K562 (cell line): ENCODE results near the gene KRT83. TPM values are rescaled to one million over a fixed set of nuclear protein-coding genes. Genes with fewer than 3 reads are reported as not detected.
"Not testable (repeated sequence)": the region's sequence is repeated elsewhere in the genome, so short reads cannot be mapped to it uniquely, and the experiment has no call there.

Experiments
- ATAC-seq: fragments of 200-7000 bp; cut with Tn5 transposase; 3 replicates; pipeline ENCODE4 v1.9.1; 2020; ENCODE audit warnings: moderate library complexity
- BruUV-seq: library from RNA; stranded (reverse); fragments of 400-500 nt; replicated peaks from 2 replicates; lab custom pipeline; 2021; lab: Mats Ljungman, UMichigan
- CTCF ChIA-PET: fragments of 300-600 bp; formaldehyde crosslinking; extraction: SDS; loops from one replicate; lab custom pipeline; 2021; ENCODE audit warnings: low intra/inter-chr PET ratio; lab: Yijun Ruan, JAX
- POLR2A ChIA-PET: fragments of 300-600, 350-650 bp; sonication (Branson Sonifier 250); formaldehyde crosslinking; extraction: SDS; loops from one replicate; lab custom pipeline; 2021; ENCODE audit warnings: antibody characterized with exemption, inconsistent platforms; lab: Yijun Ruan, JAX
- DNase-seq, 4 experiments: peaks; one replicate each; pipeline versions ENCODE4 v3.0.0 to v3.0.0-alpha.2; 2011 to 2018; ENCODE audit warnings: low spot score in 3 of 4, mixed read lengths in 3 of 4; ENCODE audit errors: extremely low read depth in 1 of 4
- FAIRE-seq: peaks from 2 replicates; lab custom pipeline; 2011; peaks lifted over from hg19 to GRCh38; lab: Jason Lieb, UNC
- H2AFZ ChIP-seq: 2 replicates; pipeline ENCODE4 v1.6.0; 2011; ENCODE audit warnings: low read depth, low read length, control low read depth, inconsistent platforms
- H3K27ac ChIP-seq: fragments of 200-600 bp; 3 replicates; pipeline ENCODE4 v1.8.0; 2011; ENCODE audit warnings: low read depth, mild to moderate bottlenecking, control low read depth, inconsistent platforms, low read length, moderate library complexity, mixed read lengths; ENCODE audit errors: extremely low read depth
- H3K27me3 ChIP-seq, 2 experiments: fragments of 300-600 bp in 1 of 2; 2 replicates in 1 of 2; 3 replicates in 1 of 2; pipeline versions ENCODE4 v1.6.0 to v1.8.0; 2011; ENCODE audit warnings: inconsistent platforms in 2 of 2, low read length in 2 of 2, mild to moderate bottlenecking in 1 of 2, mixed read lengths in 1 of 2, moderate library complexity in 1 of 2; ENCODE audit not compliant: control insufficient read depth in 2 of 2, insufficient read depth in 2 of 2
- H3K36me3 ChIP-seq: fragments of 300-600 bp; 3 replicates; pipeline ENCODE4 v1.8.0; 2011; ENCODE audit warnings: mild to moderate bottlenecking, low read length, inconsistent platforms; ENCODE audit not compliant: control insufficient read depth, insufficient read depth
- H3K4me1 ChIP-seq, 2 experiments: fragments of 200-600 bp in 1 of 2; replicated peaks in 1 of 2; 2 replicates in 1 of 2; 3 replicates in 1 of 2; pipeline versions ENCODE4 v1.5.1 to v1.8.0; 2011; ENCODE audit warnings: inconsistent platforms in 2 of 2, low read length in 2 of 2, mild to moderate bottlenecking in 1 of 2, mixed read lengths in 1 of 2, moderate library complexity in 1 of 2; ENCODE audit not compliant: control insufficient read depth in 2 of 2, insufficient read depth in 2 of 2
- H3K4me2 ChIP-seq: 2 replicates; pipeline ENCODE4 v1.6.1; 2011; ENCODE audit warnings: low read length, control low read depth, inconsistent platforms, mixed read lengths; ENCODE audit not compliant: insufficient read depth
- H3K4me3 ChIP-seq: fragments of 200-600 bp; sonication (generic), shearing (Covaris generic); 2 replicates; pipeline ENCODE4 v1.5.1; 2016; ENCODE audit warnings: control low read depth, inconsistent platforms
- H3K79me2 ChIP-seq: fragments of 200-600 bp; 3 replicates; pipeline ENCODE4 v1.8.0; 2011; ENCODE audit warnings: low read length, inconsistent platforms; ENCODE audit not compliant: control insufficient read depth, insufficient read depth
- H3K9ac ChIP-seq, 2 experiments: 2 replicates each; pipeline versions ENCODE4 v1.6.0 to v1.6.1; 2011; ENCODE audit warnings: low read depth in 2 of 2, low read length in 2 of 2, control low read depth in 1 of 2, inconsistent platforms in 1 of 2, mild to moderate bottlenecking in 1 of 2, mixed read lengths in 1 of 2; ENCODE audit not compliant: insufficient read depth in 1 of 2
- H3K9me1 ChIP-seq: one replicate; pipeline ENCODE4 v1.6.0; 2011; ENCODE audit warnings: inconsistent platforms, mild to moderate bottlenecking, low read length, moderate library complexity; ENCODE audit not compliant: control insufficient read depth, insufficient read depth
- H3K9me3 ChIP-seq: replicated peaks from 2 replicates; pipeline ENCODE4 v1.5.1; 2011; ENCODE audit warnings: low read depth, low read length, inconsistent platforms; ENCODE audit not compliant: control insufficient read depth, insufficient read depth
- H4K20me1 ChIP-seq: replicated peaks from 2 replicates; pipeline ENCODE4 v1.6.1; 2011; ENCODE audit warnings: low read length, inconsistent platforms, mixed read lengths; ENCODE audit not compliant: control insufficient read depth, insufficient read depth
- FOXJ2 ChIP-seq: fragments of 200-800 bp; sonication (Bioruptor generic); IDR thresholded peaks from 2 replicates; pipeline ENCODE4 v1.6.1; 2016; ENCODE audit warnings: missing genetic modification characterization, missing compliant biosample characterization
- NBN ChIP-seq: fragments of 450-650 bp; IDR thresholded peaks from 2 replicates; pipeline ENCODE4 v1.6.1; 2016; ENCODE audit warnings: low read depth, mild to moderate bottlenecking
- WGBS: fragments of 100-300 bp; shearing (Covaris generic); methylation state at CpG from one replicate; pipeline ENCODE4 v1.1.6; 2016; ENCODE audit warnings: low coverage, mixed read lengths; ENCODE audit not compliant: insufficient coverage; ENCODE audit errors: missing lambda C conversion rate; 5-methylcytosine and 5-hydroxymethylcytosine counted together
- in situ Hi-C: fragments of 300-500 bp; cut with MboI; formaldehyde crosslinking; loops from 4 replicates; pipeline ENCODE4 v1.15.0; 2018; ENCODE audit warnings: inconsistent platforms, mixed read lengths
- intact Hi-C: fragments of 100-400 bp; cut with micrococcal nuclease; formaldehyde crosslinking; loops from 2 replicates; pipeline ENCODE4 v1.14.2; 2022
- polyA plus RNA-seq, 8 experiments: library from polyadenylated mRNA; depleted of rRNA in 4 of 8; stranded (reverse) in 5 of 8; unstranded in 3 of 8; fragments of >200 nt; fragmentation: Nextera tagmentation in 2 of 8; fragmentation: Illumina TruSeq in 1 of 8; extraction: Ambion mirVana in 2 of 8; extraction: Trizol in 1 of 8; gene quantifications; 2 replicates each; pipeline versions ENCODE4 v1.2.1 to v1.2.3, GENCODE V29; 2011 to 2014; ENCODE audit warnings: inconsistent platforms in 1 of 8, missing spikeins in 1 of 8
- total RNA-seq, 7 experiments: library from RNA; depleted of rRNA in 6 of 7; stranded (reverse); fragments of >200 nt in 6 of 7; fragmentation: Illumina TruSeq in 2 of 7; extraction: Trizol in 2 of 7; gene quantifications; 2 replicates each; pipeline versions ENCODE4 v1.2.1 to v1.2.3, GENCODE V29; 2011 to 2021; ENCODE audit warnings: low replicate concordance in 1 of 7
- TF ChIP-seq, protein P1 (sequence below): fragments of 450-650 bp; formaldehyde crosslinking; IDR thresholded peaks from 2 replicates; pipeline ENCODE4 v1.4.0; 2022; ENCODE audit warnings: mild to moderate bottlenecking, moderate library complexity
- TF ChIP-seq, protein P2 (sequence below): fragments of 450-650 bp; IDR thresholded peaks from 2 replicates; pipeline ENCODE4 v1.6.1; 2017; ENCODE audit warnings: antibody characterized with exemption, mild to moderate bottlenecking

KRT83 gene
- total and polyA plus RNA-seq, 9 of the 15 experiments (the other 6 are each of a cell fraction or from before 2014, with no cell fraction given) = not detected

DNA sequence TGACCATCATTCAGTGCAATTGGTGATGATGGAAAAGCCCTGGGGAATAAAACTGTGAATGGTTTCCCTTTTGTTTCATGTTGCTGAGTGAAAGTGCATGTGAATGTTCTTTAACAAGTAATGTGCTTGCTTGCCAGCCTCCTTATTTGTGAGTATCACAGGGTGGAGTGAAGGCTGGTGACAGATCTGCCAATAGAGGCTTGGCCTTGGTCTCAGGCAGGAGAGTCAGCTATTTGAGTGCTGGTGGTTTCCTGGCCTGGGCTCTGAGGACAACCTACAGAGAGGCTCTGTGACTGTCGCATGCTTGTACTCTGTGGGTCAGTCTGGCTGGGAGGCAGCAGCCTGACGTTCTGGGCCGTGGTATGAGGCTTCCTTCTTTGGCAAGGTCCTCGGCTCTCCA is 25.4 kb upstream of the KRT83 start:
- H3K27me3 ChIP-seq = peaks cover 14 to 54% of the 10 kb centered on the region in 2 experiments; a peak in 3 of 5 replicates
- DNase-seq = no peak
- no peaks in the 10 kb centered on the region for H3K79me2 ChIP-seq
- no peak for FAIRE-seq
- peaks cover 3% of the 10 kb centered on the region for H3K9me1 ChIP-seq
- no peaks in the 10 kb centered on the region for H3K36me3 ChIP-seq
- no peak overlapping the region for H3K27ac ChIP-seq
- ChIA-PET POLR2A (interaction anchor here (1.5 kb wide), 1 partner anchor 9 kb away, joined by 3 read pairs; no protein-coding TSS in a partner anchor), CTCF (no interaction called here)
- no peak overlapping the region for H3K9ac ChIP-seq
- ATAC-seq = no peak
- no peaks in the 10 kb centered on the region for H3K4me1 ChIP-seq
- no peak overlapping the region for H3K4me3 ChIP-seq
- TF ChIP-seq NBN = no peak
- TF ChIP-seq, protein P1, sequence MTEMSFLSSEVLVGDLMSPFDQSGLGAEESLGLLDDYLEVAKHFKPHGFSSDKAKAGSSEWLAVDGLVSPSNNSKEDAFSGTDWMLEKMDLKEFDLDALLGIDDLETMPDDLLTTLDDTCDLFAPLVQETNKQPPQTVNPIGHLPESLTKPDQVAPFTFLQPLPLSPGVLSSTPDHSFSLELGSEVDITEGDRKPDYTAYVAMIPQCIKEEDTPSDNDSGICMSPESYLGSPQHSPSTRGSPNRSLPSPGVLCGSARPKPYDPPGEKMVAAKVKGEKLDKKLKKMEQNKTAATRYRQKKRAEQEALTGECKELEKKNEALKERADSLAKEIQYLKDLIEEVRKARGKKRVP (CRISPR knock-in tag) = no peak
- TF ChIP-seq, protein P2, sequence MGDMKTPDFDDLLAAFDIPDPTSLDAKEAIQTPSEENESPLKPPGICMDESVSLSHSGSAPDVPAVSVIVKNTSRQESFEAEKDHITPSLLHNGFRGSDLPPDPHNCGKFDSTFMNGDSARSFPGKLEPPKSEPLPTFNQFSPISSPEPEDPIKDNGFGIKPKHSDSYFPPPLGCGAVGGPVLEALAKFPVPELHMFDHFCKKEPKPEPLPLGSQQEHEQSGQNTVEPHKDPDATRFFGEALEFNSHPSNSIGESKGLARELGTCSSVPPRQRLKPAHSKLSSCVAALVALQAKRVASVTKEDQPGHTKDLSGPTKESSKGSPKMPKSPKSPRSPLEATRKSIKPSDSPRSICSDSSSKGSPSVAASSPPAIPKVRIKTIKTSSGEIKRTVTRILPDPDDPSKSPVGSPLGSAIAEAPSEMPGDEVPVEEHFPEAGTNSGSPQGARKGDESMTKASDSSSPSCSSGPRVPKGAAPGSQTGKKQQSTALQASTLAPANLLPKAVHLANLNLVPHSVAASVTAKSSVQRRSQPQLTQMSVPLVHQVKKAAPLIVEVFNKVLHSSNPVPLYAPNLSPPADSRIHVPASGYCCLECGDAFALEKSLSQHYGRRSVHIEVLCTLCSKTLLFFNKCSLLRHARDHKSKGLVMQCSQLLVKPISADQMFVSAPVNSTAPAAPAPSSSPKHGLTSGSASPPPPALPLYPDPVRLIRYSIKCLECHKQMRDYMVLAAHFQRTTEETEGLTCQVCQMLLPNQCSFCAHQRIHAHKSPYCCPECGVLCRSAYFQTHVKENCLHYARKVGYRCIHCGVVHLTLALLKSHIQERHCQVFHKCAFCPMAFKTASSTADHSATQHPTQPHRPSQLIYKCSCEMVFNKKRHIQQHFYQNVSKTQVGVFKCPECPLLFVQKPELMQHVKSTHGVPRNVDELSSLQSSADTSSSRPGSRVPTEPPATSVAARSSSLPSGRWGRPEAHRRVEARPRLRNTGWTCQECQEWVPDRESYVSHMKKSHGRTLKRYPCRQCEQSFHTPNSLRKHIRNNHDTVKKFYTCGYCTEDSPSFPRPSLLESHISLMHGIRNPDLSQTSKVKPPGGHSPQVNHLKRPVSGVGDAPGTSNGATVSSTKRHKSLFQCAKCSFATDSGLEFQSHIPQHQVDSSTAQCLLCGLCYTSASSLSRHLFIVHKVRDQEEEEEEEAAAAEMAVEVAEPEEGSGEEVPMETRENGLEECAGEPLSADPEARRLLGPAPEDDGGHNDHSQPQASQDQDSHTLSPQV = no peak
- TF ChIP-seq FOXJ2 (tag) = no peak
- H4K20me1 ChIP-seq = no peaks in the 10 kb centered on the region; the same call in 1 of the 2 replicates
- H3K9me3 ChIP-seq = no peaks in the 10 kb centered on the region
- no peak overlapping the region for H3K4me2 ChIP-seq
- intact Hi-C loops = no loop called here
- H2AFZ ChIP-seq = no peak overlapping the region
- BruUV-seq = no TSS peak
- in situ Hi-C loops = no loop called here
- 2% methylated on average over 4 of the region's 4 CpGs for WGBS

DNA sequence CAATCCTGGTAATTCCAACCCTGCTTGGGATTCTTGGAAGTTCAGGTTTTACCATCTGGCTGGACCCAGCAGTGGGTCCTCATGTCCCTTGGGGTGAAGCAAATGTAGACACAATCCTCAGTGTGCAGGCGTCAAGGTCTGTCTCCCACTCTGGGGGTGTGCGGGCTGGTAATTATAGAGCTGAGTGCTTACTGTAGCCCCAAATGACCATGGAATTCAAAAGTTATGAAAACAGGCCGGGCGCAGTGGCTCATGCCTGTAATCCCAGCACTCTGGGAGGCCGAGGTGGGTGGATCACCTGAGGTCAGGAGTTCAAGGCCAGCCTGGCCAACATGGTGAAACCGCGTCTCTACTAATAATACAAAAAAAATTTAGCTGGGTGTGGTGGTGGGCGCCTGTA is 23.8 kb upstream of the KRT83 start:
- FAIRE-seq, H3K36me3 ChIP-seq, DNase-seq, H3K9me3 ChIP-seq, H3K27ac ChIP-seq, H3K4me1 ChIP-seq, CTCF ChIA-PET, H3K9ac ChIP-seq, H4K20me1 ChIP-seq, H3K9me1 ChIP-seq, H3K79me2 ChIP-seq, H3K4me2 ChIP-seq, ATAC-seq, in situ Hi-C loops, BruUV-seq, intact Hi-C loops, H3K4me3 ChIP-seq, H2AFZ ChIP-seq: not testable (repeated sequence)
- POLR2A ChIA-PET = interaction anchor here (1.5 kb wide), 1 partner anchor 8 kb away, joined by 3 read pairs; no protein-coding TSS in a partner anchor
- peaks cover 11 to 55% of the 10 kb centered on the region in 2 experiments; a peak in 3 of 5 replicates for H3K27me3 ChIP-seq
- 4% methylated on average over 8 of the region's 8 CpGs for WGBS
